ENCODE measurements around the gene SPATA12. TPM values are rescaled to one million over a fixed set of nuclear protein-coding genes. Genes with fewer than 3 reads are reported as not detected.

Gene SPATA12
- total RNA-seq, 1 donor from 2014 or later = 0.14 TPM

GRCh38 chr3:57038466-57039164 lies 21.8 kb upstream of the SPATA12 start:
- no peaks in the 10 kb centered on the region for H3K27me3 Mint-ChIP-seq
- no peaks in the 10 kb centered on the region for H3K9me3 Mint-ChIP-seq (ENCODE audit: low read depth)
- no peaks in the 10 kb centered on the region for H3K4me1 Mint-ChIP-seq (ENCODE audit: low read depth)
- no peak for DNase-seq (ENCODE audit: low spot score, unreplicated experiment)
- TF ChIP-seq, protein P1, sequence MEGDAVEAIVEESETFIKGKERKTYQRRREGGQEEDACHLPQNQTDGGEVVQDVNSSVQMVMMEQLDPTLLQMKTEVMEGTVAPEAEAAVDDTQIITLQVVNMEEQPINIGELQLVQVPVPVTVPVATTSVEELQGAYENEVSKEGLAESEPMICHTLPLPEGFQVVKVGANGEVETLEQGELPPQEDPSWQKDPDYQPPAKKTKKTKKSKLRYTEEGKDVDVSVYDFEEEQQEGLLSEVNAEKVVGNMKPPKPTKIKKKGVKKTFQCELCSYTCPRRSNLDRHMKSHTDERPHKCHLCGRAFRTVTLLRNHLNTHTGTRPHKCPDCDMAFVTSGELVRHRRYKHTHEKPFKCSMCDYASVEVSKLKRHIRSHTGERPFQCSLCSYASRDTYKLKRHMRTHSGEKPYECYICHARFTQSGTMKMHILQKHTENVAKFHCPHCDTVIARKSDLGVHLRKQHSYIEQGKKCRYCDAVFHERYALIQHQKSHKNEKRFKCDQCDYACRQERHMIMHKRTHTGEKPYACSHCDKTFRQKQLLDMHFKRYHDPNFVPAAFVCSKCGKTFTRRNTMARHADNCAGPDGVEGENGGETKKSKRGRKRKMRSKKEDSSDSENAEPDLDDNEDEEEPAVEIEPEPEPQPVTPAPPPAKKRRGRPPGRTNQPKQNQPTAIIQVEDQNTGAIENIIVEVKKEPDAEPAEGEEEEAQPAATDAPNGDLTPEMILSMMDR (IDR thresholded peaks at IDR 0.05; ENCODE audit: unreplicated experiment) = no peak
- no peak overlapping the region for H3K27ac Mint-ChIP-seq
- no peaks in the 10 kb centered on the region for H3K36me3 Mint-ChIP-seq (ENCODE audit: insufficient read depth)
- H3K4me3 Mint-ChIP-seq (ENCODE audit: low read depth) = no peak overlapping the region

- no peak overlapping the region for H3K27ac Mint-ChIP-seq
- H3K4me3 Mint-ChIP-seq (ENCODE audit: low read depth) = no peak overlapping the region
- DNase-seq (ENCODE audit: low spot score, unreplicated experiment) = no peak
- H3K36me3 Mint-ChIP-seq (ENCODE audit: insufficient read depth) = no peaks in the 10 kb centered on the region
- peaks cover 6% of the 10 kb centered on the region for H3K4me1 Mint-ChIP-seq (ENCODE audit: low read depth)
- TF ChIP-seq, protein P1 (IDR thresholded peaks at IDR 0.05; ENCODE audit: unreplicated experiment) = no peak
- H3K27me3 Mint-ChIP-seq = no peaks in the 10 kb centered on the region
- no peaks in the 10 kb centered on the region for H3K9me3 Mint-ChIP-seq (ENCODE audit: low read depth)
Observed at GRCh38 chr3:57041674-57042073, 18.8 kb upstream of the SPATA12 start.

DNA sequence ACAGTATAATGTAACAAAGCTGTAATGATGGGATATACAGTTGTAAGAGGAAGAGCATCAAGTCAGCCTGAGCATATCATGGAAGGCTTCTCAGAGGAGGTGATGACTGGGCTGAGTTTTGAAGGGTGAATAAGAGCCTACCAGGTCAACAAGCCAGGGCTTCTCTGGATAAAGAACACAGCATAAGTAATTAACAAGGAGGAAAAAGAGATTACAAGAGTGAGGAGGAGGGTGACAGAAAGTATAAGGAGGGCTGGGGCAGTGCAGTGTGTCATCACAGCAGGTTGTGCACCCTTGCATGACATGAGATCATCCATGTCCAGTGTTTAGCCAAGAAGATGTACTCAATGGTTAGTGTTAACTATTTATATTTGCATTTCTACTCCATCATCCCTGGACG lies 16.9 kb upstream of the SPATA12 start:
- H3K36me3 Mint-ChIP-seq (ENCODE audit: insufficient read depth) = no peaks in the 10 kb centered on the region
- no peak for DNase-seq (ENCODE audit: low spot score, unreplicated experiment)
- H3K9me3 Mint-ChIP-seq (ENCODE audit: low read depth) = no peaks in the 10 kb centered on the region
- H3K27me3 Mint-ChIP-seq = no peaks in the 10 kb centered on the region
- H3K4me1 Mint-ChIP-seq (ENCODE audit: low read depth) = peaks cover 8% of the 10 kb centered on the region
- H3K4me3 Mint-ChIP-seq (ENCODE audit: low read depth) = no peak overlapping the region
- TF ChIP-seq, protein P1 (IDR thresholded peaks at IDR 0.05; ENCODE audit: unreplicated experiment) = no peak
- no peak overlapping the region for H3K27ac Mint-ChIP-seq

DNA sequence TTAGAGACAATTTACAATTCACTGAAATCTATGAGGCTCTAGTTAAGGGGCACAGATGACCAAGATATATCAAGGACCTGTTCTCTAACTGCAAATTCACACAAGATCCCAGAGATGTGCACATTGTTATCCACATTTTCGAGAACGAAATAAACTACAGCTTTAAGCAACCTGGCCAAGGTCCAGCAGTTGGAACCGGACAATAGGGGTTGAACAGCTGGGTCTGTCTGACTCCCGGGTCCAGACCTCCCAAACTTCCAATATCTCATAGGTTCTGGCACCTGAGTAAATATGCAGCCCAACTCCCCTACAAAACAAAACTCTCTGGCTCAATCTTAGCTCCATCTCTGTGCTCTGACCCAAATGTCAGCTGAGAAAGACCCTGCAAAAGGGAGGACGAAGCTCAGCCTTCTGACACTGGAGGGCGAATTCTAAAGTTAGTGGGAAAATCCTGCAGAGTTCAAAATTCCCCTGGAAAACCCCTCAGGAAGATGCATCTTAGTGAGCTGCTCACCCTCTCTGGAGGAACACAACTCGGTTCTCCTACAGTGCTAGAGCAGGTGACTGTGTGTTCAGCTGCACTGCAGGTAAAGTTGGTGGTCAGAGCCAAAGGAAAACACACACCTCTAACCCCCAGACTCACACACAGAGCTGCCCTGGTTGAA lies 14.2 kb upstream of the SPATA12 start:
- H3K27me3 Mint-ChIP-seq = no peaks in the 10 kb centered on the region
- no peak overlapping the region for H3K4me3 Mint-ChIP-seq (ENCODE audit: low read depth)
- no peak overlapping the region for H3K27ac Mint-ChIP-seq
- H3K4me1 Mint-ChIP-seq (ENCODE audit: low read depth) = peaks cover 8% of the 10 kb centered on the region
- DNase-seq (ENCODE audit: low spot score, unreplicated experiment) = no peak
- TF ChIP-seq, protein P1 (IDR thresholded peaks at IDR 0.05; ENCODE audit: unreplicated experiment) = no peak
- H3K9me3 Mint-ChIP-seq (ENCODE audit: low read depth) = no peaks in the 10 kb centered on the region
- no peaks in the 10 kb centered on the region for H3K36me3 Mint-ChIP-seq (ENCODE audit: insufficient read depth)

- H3K27ac Mint-ChIP-seq = no peak overlapping the region
- no peaks in the 10 kb centered on the region for H3K27me3 Mint-ChIP-seq
- H3K36me3 Mint-ChIP-seq (ENCODE audit: insufficient read depth) = no peaks in the 10 kb centered on the region
- H3K4me1 Mint-ChIP-seq (ENCODE audit: low read depth) = peaks cover 8% of the 10 kb centered on the region
- DNase-seq (ENCODE audit: low spot score, unreplicated experiment) = no peak
- H3K4me3 Mint-ChIP-seq (ENCODE audit: low read depth) = no peak overlapping the region
- TF ChIP-seq, protein P1 (IDR thresholded peaks at IDR 0.05; ENCODE audit: unreplicated experiment) = no peak
- no peaks in the 10 kb centered on the region for H3K9me3 Mint-ChIP-seq (ENCODE audit: low read depth)
Observed at GRCh38 chr3:57048052-57048671, 12.3 kb upstream of the SPATA12 start.

All from progenitor cell of endocrine pancreas (in vitro differentiated cells).